ENCODE results near the gene PCDH9.

The PCDH9 gene

GRCh38 chr13:67080351-67080750, 149.8 kb downstream of the PCDH9 start:
- no peak for DNase-seq

GRCh38 chr13:67078062-67078461, 152.1 kb downstream of the PCDH9 start:
- no peak for DNase-seq

- DNase-seq: no peak
Observed at GRCh38 chr13:67077132-67077531, 153.0 kb downstream of the PCDH9 start.

GRCh38 chr13:67076378-67076777, 153.8 kb downstream of the PCDH9 start:
- no peak for DNase-seq

- DNase-seq: peak in 1 of 2 experiments; percentile 11
Observed at GRCh38 chr13:67075239-67075638, 154.9 kb downstream of the PCDH9 start.

GRCh38 chr13:67071918-67072598, 158.1 kb downstream of the PCDH9 start:
- no peak for DNase-seq

GRCh38 chr13:67070306-67070705, 159.8 kb downstream of the PCDH9 start:
- DNase-seq: no peak

GRCh38 chr13:67069117-67069767, 160.9 kb downstream of the PCDH9 start:
- DNase-seq: no peak

GRCh38 chr13:67064920-67065319, 165.2 kb downstream of the PCDH9 start:
- DNase-seq: no peak

- DNase-seq: no peak
Observed at GRCh38 chr13:67063036-67063435, 167.1 kb downstream of the PCDH9 start.

GRCh38 chr13:67062160-67062559, 168.0 kb downstream of the PCDH9 start:
- DNase-seq: no peak

- no peak for DNase-seq
Observed at GRCh38 chr13:67061750-67062149, 168.4 kb downstream of the PCDH9 start.

- no peak for DNase-seq
Observed at GRCh38 chr13:67052550-67053490, 177.3 kb downstream of the PCDH9 start.

GRCh38 chr13:67049744-67050143, 180.4 kb downstream of the PCDH9 start:
- no peak for DNase-seq

GRCh38 chr13:67048821-67049150, 181.3 kb downstream of the PCDH9 start:
- DNase-seq: no peak

- DNase-seq: no peak
Observed at GRCh38 chr13:67048084-67048820, 181.9 kb downstream of the PCDH9 start.

GRCh38 chr13:67045357-67045756, 184.8 kb downstream of the PCDH9 start:
- no peak for DNase-seq

- DNase-seq: no peak
Observed at GRCh38 chr13:67043901-67044300, 186.2 kb downstream of the PCDH9 start.

- no peak for DNase-seq
Observed at GRCh38 chr13:67042556-67042955, 187.6 kb downstream of the PCDH9 start.

GRCh38 chr13:67036699-67037457, 193.3 kb downstream of the PCDH9 start:
- DNase-seq: no peak

- no peak for DNase-seq
Observed at GRCh38 chr13:67033170-67033569, 197.0 kb downstream of the PCDH9 start.
